Posterior vena cava (tissue), 2 donors: ENCODE measurements around the gene TUBGCP6. TPM values are rescaled to one million over a fixed set of nuclear protein-coding genes. Genes with fewer than 3 reads are reported as not detected.

Experiments used
- DNase-seq: peaks from one replicate; pipeline ENCODE4 v3.0.0-alpha.2; 2020; ENCODE audit warnings: low spot score
- intact Hi-C, 2 donors: fragments of 100-400 bp; cut with DNase I; formaldehyde crosslinking; loops; one replicate each; pipeline versions ENCODE4 v1.14.1 to v1.14.2; 2022 to 2023
- total RNA-seq, 2 donors: library from RNA; stranded (reverse); fragmentation: NEBNext Ultra II Directional; extraction: Animal tissue kit (Norgen Biotek cat#: 25700); gene quantifications; one replicate each; pipeline ENCODE4 v1.2.1, GENCODE V29; 2021
- donor health status: DM: yes; HTN: yes; CAD: no.
- donor health status: DM: yes; HTN: yes; CAD: no.

Gene TUBGCP6
- total RNA-seq, 2 donors from 2014 or later = 20.6 to 23.4 TPM

GRCh38 chr22:50245214-50246072, 620 bp upstream of the TUBGCP6 start:
- no peak for DNase-seq
- intact Hi-C loops = loop anchor here in 1 of 2 donors (10.0 kb wide), 1 partner anchor 229 kb away; the partner anchor contains the start of gene SBF1

GRCh38 chr22:50243685-50244419, 971 bp downstream of the TUBGCP6 start:
- intact Hi-C loops = loop anchor here in 1 of 2 donors (5.0 to 10.0 kb wide), 2 partner anchors 231 to 282 kb away; partner anchors contain the start of genes PIM3 and SBF1
- DNase-seq = no peak

- intact Hi-C loops = loop anchor here in 1 of 2 donors (5.0 to 10.0 kb wide), 2 partner anchors 232 to 280 kb away; partner anchors contain the start of genes PIM3 and SBF1
- DNase-seq = no peak
These were observed 2.3 kb downstream of the TUBGCP6 start for GRCh38 chr22:50242406-50242949.

- intact Hi-C loops = no loop called here
- no peak for DNase-seq
These were observed 6.1 kb downstream of the TUBGCP6 start for GRCh38 chr22:50238755-50239154.

- intact Hi-C loops = no loop called here
These were observed 8.0 kb downstream of the TUBGCP6 start for GRCh38 chr22:50236731-50237409.

GRCh38 chr22:50233223-50233622, 11.6 kb downstream of the TUBGCP6 start:
- intact Hi-C loops = no loop called here
- no peak for DNase-seq

More at GRCh38 chr22:50236731-50237409, 8.0 kb downstream of the TUBGCP6 start:
- no peak for DNase-seq

- no peak for DNase-seq
- intact Hi-C loops = no loop called here
These were observed 12.2 kb downstream of the TUBGCP6 start for GRCh38 chr22:50232481-50233151.

GRCh38 chr22:50229370-50229769, 15.5 kb downstream of the TUBGCP6 start:
- DNase-seq = no peak
- intact Hi-C loops = loop anchor here in 1 of 2 donors (10.0 kb wide), 1 partner anchor 295 kb away; no protein-coding TSS in a partner anchor

GRCh38 chr22:50228366-50228765, 16.5 kb downstream of the TUBGCP6 start:
- DNase-seq = no peak
- intact Hi-C loops = loop anchor here in 1 of 2 donors (10.0 kb wide), 1 partner anchor 294 kb away; no protein-coding TSS in a partner anchor

- intact Hi-C loops = loop anchor here in 1 of 2 donors (10.0 kb wide), 1 partner anchor 293 kb away; no protein-coding TSS in a partner anchor
- DNase-seq = no peak
These were observed 17.1 kb downstream of the TUBGCP6 start for GRCh38 chr22:50227579-50228215.

- intact Hi-C loops = loop anchor here in 1 of 2 donors (10.0 kb wide), 1 partner anchor 292 kb away; no protein-coding TSS in a partner anchor
- DNase-seq = no peak
These were observed 18.0 kb downstream of the TUBGCP6 start for GRCh38 chr22:50226875-50227165.

GRCh38 chr22:50226063-50226874, 18.6 kb downstream of the TUBGCP6 start:
- intact Hi-C loops = loop anchor here in 1 of 2 donors (10.0 kb wide), 1 partner anchor 291 kb away; no protein-coding TSS in a partner anchor
- no peak for DNase-seq

GRCh38 chr22:50225200-50225969, 19.4 kb downstream of the TUBGCP6 start:
- no peak for DNase-seq
- intact Hi-C loops = loop anchor here in 1 of 2 donors (10.0 kb wide), 1 partner anchor 291 kb away; no protein-coding TSS in a partner anchor

- intact Hi-C loops = loop anchor here in 1 of 2 donors (10.0 kb wide), 1 partner anchor 289 kb away; no protein-coding TSS in a partner anchor
- DNase-seq = no peak
These were observed 20.8 kb downstream of the TUBGCP6 start for GRCh38 chr22:50224071-50224470.

- intact Hi-C loops = loop anchor here in 1 of 2 donors (10.0 kb wide), 1 partner anchor 288 kb away; no protein-coding TSS in a partner anchor
- no peak for DNase-seq
These were observed 22.3 kb downstream of the TUBGCP6 start for GRCh38 chr22:50222508-50222907.
